SHP77 treated with DMSO at 0.1 percent for 48 hours (cell line): ENCODE data around the gene ZNF783.
"Not testable (repeated sequence)": the region's sequence is repeated elsewhere in the genome, so short reads cannot be mapped to it uniquely, and the experiment has no call there.

Source experiments
- DNase-seq: peaks from one replicate; lab custom pipeline; 2025; lab: John Stamatoyannopoulos, UW

The ZNF783 gene

DNA sequence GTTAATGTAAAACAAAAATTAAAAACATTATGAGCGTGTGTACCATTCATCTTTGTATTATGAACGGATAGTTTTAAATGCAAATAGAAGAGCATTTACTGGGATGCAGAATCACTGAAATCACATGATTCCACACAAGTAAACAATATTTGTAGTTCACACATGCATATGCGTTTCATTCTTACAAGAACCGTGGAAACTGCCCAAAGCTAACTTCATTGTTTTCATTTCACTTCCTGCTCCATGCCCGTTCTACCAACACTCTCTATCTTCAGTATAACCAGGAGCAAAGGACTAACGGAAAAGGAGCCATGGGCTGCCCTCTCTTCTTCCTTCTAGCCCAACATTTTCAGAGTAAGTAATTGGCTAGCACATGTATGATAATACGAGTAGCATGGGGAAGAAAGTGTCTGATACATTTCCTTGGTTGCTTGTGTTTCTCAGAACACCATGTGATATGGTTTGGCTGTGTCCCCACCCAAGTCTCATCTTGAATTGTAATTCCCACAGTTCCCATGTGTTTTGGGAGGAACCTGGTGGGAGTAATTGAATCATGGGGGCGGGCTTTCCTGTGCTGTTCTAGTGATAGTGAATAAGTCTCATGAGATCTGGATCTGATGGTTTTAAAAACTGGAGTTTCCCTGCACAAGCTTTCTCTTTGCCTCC, 38.8 kb downstream of the ZNF783 start:
- DNase-seq: no peak

DNA sequence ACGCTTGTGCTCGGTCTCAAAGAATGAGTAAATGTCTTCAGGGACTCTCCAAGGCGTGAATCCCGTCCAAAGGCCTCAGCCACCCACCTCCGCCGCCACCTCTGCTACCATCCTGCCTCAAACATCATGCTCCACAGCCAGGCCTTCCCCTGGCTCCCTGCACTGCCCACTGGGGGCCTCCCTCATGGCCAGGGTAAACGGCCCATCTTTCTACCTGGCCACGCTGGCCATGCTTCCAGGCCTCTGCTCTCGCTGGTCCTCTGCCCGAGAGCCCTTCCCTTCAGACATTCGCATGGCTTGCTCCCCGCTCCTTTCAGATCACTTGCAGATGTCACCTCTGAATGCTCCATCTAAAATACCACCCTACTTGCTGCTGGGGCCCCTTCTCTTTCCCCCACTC, 40.2 kb downstream of the ZNF783 start:
- no peak for DNase-seq

GRCh38 chr7:149302865-149303264, 40.9 kb downstream of the ZNF783 start:
- DNase-seq: no peak

- no peak for DNase-seq
These were observed 42.0 kb downstream of the ZNF783 start for GRCh38 chr7:149304006-149304405.

GRCh38 chr7:149306854-149307253, 44.9 kb downstream of the ZNF783 start:
- DNase-seq: no peak

DNA sequence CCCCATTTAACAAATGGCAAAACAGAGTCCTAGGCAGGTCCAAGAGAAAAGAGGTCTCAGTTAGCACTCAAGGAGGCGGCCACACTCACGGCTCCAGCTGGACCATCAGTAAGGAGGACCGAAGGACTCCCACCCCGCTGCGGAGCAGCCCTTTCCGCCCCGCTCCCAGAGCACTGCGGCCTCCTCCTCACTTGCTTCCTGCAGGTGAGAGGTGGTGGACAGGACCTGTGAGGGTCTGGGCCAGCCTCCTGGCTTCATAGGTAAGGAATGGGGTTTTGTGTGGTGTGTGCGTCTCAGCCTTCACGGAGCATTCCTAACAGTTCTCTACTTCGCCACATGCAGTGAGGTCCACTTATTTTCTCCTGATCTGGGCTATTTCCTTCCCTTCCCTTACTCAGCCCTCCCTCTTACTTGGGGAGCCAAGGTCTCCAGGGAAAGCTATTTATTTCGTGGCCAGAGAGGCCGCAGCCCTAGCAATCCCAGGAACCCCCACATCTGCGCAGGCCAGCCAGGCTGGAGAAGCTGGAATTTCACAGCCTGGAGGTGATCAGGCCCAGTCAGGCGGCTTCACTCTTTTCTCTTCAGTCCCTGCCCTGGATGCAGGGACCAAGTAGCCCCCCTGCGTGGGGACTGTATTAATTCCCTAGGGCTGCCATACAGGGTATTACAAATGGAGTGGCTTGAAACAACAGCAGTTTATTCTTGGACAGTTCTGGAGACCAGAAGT, 45.9 kb downstream of the ZNF783 start:
- DNase-seq: no peak

GRCh38 chr7:149310113-149310836, 48.3 kb downstream of the ZNF783 start:
- DNase-seq: no peak

GRCh38 chr7:149310990-149311573, 49.1 kb downstream of the ZNF783 start:
- DNase-seq: no peak

DNA sequence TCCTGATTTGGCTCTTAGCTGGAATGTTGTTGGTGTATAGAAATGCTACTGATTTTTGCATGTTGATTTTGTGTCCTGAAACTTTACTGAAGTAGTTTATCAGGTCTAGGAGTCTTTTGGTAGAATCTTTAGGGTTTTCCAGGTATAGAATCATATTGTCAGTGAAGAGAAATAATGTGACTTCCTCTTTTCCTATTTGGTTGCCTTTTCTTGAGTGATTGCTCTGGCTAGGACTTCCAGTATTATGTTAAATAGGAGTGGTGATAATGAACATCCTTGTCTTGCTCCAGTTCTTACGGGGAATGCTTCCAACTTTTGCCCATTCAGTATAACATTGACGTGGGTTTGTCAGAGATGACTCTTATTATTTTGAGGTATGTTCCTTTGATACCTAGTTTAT, 52.0 kb downstream of the ZNF783 start:
- no peak for DNase-seq

GRCh38 chr7:149316606-149317005, 54.6 kb downstream of the ZNF783 start:
- no peak for DNase-seq

DNA sequence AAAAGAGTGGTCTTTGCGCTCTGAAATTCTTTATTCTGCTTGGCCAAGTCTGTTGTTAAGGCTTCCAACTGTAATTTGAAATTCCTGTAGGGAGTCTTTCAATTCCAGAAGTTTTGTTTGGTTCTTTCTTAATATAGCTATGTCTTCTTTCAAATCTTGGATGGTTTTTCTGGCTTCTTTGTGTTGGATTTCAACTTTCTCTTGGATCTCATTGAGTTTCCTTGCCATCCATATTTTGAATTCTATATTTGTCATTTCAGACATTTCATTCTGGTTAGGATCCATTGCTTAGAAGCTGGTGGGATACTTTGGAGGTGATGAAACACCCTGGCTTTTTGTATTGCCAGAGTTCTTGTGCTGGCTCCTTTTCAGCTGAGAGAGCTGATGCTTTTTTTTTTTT, 55.5 kb downstream of the ZNF783 start:
- DNase-seq: no peak

DNA sequence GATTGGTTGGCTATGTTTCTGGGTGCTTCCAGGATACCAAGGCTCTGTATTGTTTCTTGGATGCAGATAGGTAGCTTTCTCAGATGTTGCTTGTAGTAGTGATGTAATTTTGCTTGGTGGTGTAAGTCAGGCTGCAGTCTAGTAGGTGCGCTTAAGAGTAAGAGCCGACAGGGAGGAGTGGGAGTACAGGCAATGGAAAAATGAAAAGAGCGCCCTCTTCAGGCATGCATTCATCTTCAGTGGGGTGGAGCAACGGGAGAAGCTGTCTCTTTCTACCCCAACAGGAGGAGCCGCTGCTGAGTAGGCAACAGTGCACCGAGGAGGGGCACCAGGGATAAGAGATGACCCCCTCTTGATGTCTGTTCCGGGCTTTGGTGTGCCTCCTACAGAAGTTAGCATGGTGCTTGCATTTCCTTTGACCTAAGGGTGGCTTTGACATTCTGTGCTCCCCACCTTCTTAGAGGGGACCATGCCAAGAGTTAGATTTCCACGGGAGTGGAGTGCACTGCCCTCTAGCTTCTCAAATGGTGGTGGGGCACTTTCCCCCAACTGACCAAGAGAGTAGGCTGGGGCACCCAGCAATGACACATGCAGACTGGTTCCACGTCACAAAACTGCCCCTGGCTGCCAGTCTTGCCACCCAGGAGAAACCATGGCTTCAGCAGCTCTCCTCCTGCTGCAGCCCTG, 56.1 kb downstream of the ZNF783 start:
- no peak for DNase-seq

DNA sequence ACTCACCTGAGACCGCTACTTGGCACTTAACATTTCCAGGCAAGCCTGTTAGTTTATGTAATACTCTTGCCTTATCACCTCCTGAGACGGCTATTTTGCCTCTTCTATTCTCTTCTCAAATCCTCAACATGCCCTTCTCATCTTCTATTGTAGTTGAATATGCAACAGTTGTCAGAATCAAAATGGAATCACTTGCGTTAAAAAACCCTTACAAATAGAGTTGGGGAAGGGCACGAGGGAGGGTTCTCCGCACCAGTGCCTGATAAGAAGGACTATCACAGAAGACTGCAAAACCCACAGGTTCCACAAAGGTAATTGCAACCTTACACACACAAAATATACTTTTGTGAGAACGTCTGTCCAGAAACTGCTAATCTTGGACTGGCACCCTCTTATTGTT, 57.4 kb downstream of the ZNF783 start:
- DNase-seq: no peak

DNA sequence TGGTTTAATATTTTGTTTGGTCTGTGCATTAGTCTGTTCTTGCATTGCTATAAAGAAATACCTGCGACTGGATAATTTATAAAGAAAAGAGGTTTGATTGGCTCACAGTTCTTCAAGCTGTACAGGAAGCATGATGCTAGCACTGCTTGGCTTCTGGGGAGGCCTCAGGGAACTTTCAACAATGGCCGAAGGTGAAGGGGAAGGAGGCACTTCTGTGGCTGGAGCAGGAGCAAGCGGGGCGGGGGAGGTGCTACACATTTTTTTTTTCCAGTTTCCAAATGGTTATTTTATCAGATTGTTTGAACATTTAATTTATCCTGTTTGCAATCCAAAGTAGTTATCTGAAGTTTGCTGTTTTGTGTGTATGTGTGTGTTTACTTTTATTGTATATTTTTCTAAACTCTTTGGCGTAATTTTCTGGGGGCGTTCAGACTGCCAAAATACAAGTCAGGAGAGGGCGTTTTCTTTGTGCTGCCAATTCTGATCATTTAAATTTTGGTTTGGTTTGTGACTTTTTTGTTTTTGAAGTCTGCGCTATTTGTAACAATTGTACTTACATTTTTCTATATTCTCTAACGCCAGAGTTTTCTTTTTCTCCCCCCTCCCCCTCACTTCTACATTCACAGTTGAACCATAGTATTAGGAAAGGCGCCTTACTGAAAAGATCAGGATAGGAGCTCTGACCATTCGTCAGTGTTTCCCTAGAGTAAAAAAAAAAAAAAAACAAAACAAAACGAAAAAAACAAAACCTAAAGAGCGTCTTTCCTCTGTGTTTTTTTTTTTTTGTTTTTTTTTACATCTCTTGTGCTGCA, 58.5 kb downstream of the ZNF783 start:
- DNase-seq: no peak

GRCh38 chr7:149321125-149321905, 59.3 kb downstream of the ZNF783 start:
- DNase-seq: not testable (repeated sequence)

DNA sequence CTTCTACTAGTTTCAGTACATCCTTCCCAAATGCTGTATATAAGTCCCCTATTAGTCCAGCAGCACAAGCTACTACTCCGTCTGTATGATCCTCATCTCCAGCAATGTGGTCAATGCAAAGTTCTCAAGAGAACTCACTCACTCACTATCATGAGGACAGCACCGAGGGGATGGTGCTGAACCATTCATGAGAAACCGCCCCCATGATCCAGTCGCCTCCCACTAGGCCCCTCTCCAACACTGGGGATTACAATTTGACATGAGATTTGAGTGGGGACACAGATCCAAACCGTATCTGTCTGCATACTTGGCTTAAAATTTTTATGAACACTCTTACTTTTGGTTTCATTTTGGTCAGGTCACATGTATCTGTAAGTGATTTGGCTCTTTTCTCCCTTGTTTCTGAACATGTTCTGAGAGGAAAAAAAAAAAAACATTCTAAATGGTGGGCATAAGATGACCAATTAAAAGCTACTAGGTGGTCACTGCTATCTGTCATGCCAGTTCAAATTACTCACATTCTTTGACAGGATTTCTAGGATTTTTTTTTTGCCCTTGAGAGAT, 60.1 kb downstream of the ZNF783 start:
- no peak for DNase-seq

GRCh38 chr7:149322737-149323136, 60.7 kb downstream of the ZNF783 start:
- no peak for DNase-seq

DNA sequence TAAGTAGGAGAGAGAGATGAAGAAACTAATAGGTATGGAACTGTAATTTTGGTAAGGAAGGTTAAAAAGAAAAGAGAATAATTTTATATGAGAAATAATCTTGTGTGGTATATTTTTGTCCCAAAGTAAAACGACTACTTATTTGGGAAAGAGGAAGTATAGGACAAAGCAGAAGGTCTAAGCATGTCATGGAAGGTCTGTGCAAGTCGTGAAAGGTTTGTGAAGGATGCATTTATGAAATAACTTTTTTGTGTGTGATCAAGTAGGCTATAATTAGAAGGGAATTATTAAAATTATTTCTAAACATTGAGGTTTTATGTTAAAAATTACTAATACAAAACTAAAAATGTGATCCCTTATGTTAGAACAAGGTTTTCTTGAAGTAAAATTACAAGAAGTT, 63.3 kb downstream of the ZNF783 start:
- no peak for DNase-seq

GRCh38 chr7:149329265-149329664, 67.3 kb downstream of the ZNF783 start:
- DNase-seq: no peak

DNA sequence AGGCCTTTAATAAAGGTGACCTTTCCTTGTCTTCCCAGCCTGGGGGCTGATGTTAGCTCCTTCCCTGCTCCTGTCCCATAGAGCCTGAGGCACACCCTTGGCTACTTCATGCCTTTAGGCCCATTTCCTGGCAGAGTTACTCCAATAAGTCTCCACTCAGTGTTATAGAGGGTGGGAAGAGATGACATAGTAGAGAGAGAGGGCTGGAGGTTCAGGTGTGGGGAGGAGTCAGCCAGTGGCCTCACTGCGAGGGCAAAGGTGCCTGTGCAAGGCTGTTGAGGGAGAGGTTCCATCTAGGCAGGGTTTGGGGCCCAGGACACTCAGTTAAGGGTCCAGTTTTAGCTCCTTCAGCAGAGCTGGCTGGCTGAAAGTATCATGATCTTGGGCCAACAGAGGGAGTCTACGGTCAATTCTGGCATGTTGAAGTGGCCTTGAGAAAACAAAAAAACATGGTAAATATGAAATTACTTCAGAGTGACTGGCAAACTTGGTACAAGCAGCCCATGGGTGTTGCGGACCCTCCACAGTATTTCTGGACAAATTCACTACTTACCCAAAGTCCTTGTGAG, 67.9 kb downstream of the ZNF783 start:
- DNase-seq: no peak
